HG03565 (cell line): ENCODE results near the gene R3HCC1L.

Experiments
- ATAC-seq: cut with Tn5 transposase; IDR thresholded peaks from one replicate; pipeline ENCODE4 v1.9.1; 2021; ENCODE audit warnings: mild to moderate bottlenecking, moderate library complexity; ENCODE audit not compliant: unreplicated experiment

Gene R3HCC1L

GRCh38 chr10:98270786-98271185, 136.3 kb downstream of the R3HCC1L start:
- ATAC-seq = no peak

GRCh38 chr10:98272245-98272644, 137.8 kb downstream of the R3HCC1L start:
- ATAC-seq = no peak

- no peak for ATAC-seq
These were observed 138.2 kb downstream of the R3HCC1L start for GRCh38 chr10:98272656-98273055.

GRCh38 chr10:98273057-98273850, 138.8 kb downstream of the R3HCC1L start:
- no peak for ATAC-seq

GRCh38 chr10:98274562-98274961, 140.1 kb downstream of the R3HCC1L start:
- no peak for ATAC-seq

- no peak for ATAC-seq
These were observed 141.9 kb downstream of the R3HCC1L start for GRCh38 chr10:98276311-98276710.

GRCh38 chr10:98285416-98285815, 151.0 kb downstream of the R3HCC1L start:
- no peak for ATAC-seq

GRCh38 chr10:98286419-98286818, 152.0 kb downstream of the R3HCC1L start:
- no peak for ATAC-seq

GRCh38 chr10:98287321-98287720, 152.9 kb downstream of the R3HCC1L start:
- no peak for ATAC-seq

GRCh38 chr10:98289802-98290209, 155.3 kb downstream of the R3HCC1L start:
- ATAC-seq = no peak

- ATAC-seq = no peak
These were observed 158.5 kb downstream of the R3HCC1L start for GRCh38 chr10:98292971-98293370.

- ATAC-seq = no peak
These were observed 159.3 kb downstream of the R3HCC1L start for GRCh38 chr10:98293550-98294269.

- ATAC-seq = no peak
These were observed 159.8 kb downstream of the R3HCC1L start for GRCh38 chr10:98294270-98294627.
